ENCODE results near the gene TCF12.

DNA sequence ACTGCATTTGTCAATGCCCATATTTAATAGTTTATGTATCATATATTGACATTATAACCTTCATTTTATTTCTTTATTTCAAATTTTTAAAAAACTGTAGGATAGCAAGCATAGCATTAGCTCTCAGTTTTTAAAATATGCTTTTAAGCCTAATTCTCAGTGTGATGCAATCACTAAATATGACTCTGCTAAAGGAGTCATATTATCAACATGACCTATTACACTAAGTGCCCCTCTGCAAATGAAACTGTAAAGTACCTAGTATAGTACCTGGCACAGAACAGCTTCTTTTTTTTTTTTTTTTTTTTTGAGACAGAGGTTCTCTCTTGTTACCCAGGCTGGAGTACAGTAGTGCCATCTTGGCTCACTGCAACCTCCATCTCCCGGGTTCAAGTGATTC, 278.4 kb downstream of the TCF12 start:
- TF ChIP-seq CTCF (IDR thresholded peaks at IDR 0.05) (no peak), TCF7L2 (IDR thresholded peaks at IDR 0.05; ENCODE audit: low read depth, low read length) (no peak)
